ENCODE measurements around the gene MMP21.

GRCh38 chr10:125812128-125812750 is 36.6 kb upstream of the MMP21 start:
- no peak for TF ChIP-seq CTCF (IDR thresholded peaks at IDR 0.05)
- no peak for TF ChIP-seq POLR2A (IDR thresholded peaks at IDR 0.05)
- no peak for TF ChIP-seq POLR2AphosphoS5 (IDR thresholded peaks at IDR 0.05; ENCODE audit: insufficient read depth in 1 of 2, low read depth in 1 of 2)
